Endothelial cell of umbilical vein (primary cell): ENCODE data around the gene HNRNPLL.

Experiments
- EZH2 ChIP-seq: IDR thresholded peaks from 2 replicates; pipeline ENCODE4 v1.6.1; 2012; ENCODE audit warnings: borderline replicate concordance, low read depth, mild to moderate bottlenecking, moderate library complexity, low read length, inconsistent platforms; ENCODE audit not compliant: severe bottlenecking
- MYC ChIP-seq: IDR thresholded peaks from one replicate; pipeline ENCODE4 v1.6.1; 2011; ENCODE audit warnings: mild to moderate bottlenecking, low read depth, low read length
- POLR2A ChIP-seq: IDR thresholded peaks from 2 replicates; pipeline ENCODE4 v1.6.1; 2012; ENCODE audit warnings: low read depth, mild to moderate bottlenecking, control low read depth, low read length
- POLR2AphosphoS5 ChIP-seq: IDR thresholded peaks from 2 replicates; pipeline ENCODE4 v1.6.1; 2012; ENCODE audit warnings: low read depth, mild to moderate bottlenecking, control low read depth, low read length, moderate library complexity; ENCODE audit not compliant: insufficient read depth
- TF ChIP-seq, protein P1 (sequence below), 2 donors: IDR thresholded peaks; 1 replicate in 1 of 2; 2 replicates in 1 of 2; pipeline ENCODE4 v1.5.1; 2011; ENCODE audit warnings: low read length in 2 of 2, mild to moderate bottlenecking in 2 of 2, moderate library complexity in 2 of 2, control low read depth in 1 of 2, inconsistent platforms in 1 of 2, low read depth in 1 of 2; ENCODE audit not compliant: insufficient read depth in 1 of 2; ENCODE audit errors: extremely low read depth in 1 of 2

DNA sequence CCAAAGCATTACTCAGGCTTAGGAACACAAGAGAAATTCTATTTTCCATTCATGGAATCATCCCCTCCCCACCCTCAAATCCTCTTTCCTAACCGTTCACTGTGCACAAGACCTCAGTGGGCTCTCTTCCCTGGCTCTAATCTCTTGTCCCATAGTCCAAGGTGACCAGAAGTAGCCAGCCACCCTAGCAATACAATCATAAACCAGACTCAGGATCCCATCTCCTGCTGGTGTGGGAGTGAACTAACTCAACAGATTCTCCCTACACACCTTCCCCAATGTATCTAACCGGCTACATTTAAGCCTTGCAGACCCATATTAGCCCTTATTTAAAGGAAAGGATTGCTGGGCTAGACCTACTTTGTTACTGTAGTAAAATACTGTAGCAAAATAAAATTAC, 45.5 kb downstream of the HNRNPLL start:
- TF ChIP-seq, protein P1, sequence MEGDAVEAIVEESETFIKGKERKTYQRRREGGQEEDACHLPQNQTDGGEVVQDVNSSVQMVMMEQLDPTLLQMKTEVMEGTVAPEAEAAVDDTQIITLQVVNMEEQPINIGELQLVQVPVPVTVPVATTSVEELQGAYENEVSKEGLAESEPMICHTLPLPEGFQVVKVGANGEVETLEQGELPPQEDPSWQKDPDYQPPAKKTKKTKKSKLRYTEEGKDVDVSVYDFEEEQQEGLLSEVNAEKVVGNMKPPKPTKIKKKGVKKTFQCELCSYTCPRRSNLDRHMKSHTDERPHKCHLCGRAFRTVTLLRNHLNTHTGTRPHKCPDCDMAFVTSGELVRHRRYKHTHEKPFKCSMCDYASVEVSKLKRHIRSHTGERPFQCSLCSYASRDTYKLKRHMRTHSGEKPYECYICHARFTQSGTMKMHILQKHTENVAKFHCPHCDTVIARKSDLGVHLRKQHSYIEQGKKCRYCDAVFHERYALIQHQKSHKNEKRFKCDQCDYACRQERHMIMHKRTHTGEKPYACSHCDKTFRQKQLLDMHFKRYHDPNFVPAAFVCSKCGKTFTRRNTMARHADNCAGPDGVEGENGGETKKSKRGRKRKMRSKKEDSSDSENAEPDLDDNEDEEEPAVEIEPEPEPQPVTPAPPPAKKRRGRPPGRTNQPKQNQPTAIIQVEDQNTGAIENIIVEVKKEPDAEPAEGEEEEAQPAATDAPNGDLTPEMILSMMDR (IDR thresholded peaks at IDR 0.05; ENCODE audit: extremely low read depth in 1 of 2, insufficient read depth in 1 of 2, low read depth in 1 of 2, low read length in 2 of 2), result no peak
- TF ChIP-seq EZH2 (no peak), MYC (no peak), POLR2A (no peak), POLR2AphosphoS5 (no peak)
